HG03280 (cell line): ENCODE data around the gene PRKCA.

Source experiments
- ATAC-seq: cut with Tn5 transposase; IDR thresholded peaks from one replicate; pipeline ENCODE4 v1.9.1; 2021; ENCODE audit warnings: mild to moderate bottlenecking, moderate library complexity; ENCODE audit not compliant: unreplicated experiment

PRKCA gene

DNA sequence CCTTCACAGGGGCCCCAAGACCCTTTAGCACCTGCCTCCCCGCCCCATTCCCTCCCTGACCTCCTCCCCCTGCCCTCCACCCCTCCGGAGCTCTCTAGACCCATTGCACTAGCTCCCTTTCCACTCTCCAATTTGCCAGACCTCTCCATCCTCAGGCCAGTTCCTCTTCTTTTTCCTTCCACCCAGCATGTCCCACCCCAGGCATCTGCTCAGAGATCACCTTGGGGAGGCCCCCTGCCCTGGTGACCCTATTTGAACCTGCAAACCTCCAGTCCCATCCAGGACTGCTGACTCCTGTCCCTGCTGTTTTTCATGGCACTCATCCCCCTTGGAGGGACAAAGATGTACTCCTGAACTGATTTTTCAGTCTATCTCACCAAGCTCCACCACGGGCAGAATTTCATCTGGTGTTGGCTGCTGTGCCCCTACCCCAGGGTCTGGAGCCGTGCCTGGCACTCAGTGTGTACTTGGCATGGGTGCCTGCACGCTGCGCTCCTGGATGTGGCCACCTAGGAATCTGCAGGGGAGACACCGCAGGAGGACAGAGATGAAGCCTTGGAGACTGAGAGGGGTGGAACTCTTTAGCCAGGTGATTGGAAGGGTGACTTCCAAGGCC is 446.9 kb downstream of the PRKCA start:
- no peak for ATAC-seq

DNA sequence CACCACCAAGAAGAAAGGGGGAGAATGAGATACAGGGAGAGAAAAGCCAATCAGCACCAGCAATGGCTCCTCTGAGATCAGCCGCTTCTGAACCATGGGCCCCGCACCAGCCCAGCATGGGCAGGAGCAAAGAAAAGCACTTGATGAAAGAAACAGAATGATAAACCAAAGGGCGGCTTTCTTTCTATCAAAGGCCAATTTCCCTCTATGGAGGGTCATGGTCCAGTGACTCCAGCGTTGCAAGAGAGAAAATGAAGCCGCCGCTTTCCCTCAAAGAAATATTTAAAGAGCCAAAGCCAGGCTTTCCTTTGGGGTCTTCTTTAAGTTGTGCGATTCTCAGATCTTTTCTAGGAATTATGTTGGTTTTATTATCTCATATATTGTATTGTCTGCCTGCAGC is 447.7 kb downstream of the PRKCA start:
- ATAC-seq, result no peak

DNA sequence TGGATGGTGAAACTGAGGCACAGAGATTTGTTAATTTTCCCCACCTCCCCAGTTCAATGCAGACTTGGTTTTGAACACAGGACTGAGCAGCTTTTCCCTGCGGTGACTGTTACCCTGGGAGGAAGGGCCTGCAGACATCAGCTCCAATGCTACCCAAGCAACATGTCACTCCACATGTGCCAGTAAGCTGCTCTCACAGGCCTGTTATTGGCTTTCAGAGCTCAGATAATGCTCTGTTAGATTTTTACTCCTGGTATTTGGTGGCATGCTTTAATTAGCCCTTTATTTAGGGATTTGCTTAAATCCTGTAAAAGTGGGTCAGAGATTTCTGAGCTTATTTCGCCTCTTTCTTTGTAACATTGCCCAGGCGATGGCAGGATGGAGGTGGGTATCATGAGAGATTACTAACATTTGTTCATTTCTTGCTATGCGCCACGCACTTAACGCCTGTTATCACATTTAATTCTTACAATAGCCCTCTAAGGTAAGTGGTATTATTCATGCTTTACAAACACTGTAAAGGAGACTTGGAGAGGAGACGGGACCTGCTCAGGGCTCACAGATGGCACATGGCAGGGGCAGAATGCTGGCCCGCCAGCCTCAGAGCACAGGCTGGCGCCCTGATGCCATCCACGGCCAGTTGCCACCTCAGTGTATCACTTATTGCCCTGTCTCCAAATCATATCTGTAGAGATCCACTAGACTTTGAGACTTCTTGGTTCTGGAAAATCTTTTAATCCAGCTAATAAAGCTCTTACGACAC is 448.5 kb downstream of the PRKCA start:
- no peak for ATAC-seq

DNA sequence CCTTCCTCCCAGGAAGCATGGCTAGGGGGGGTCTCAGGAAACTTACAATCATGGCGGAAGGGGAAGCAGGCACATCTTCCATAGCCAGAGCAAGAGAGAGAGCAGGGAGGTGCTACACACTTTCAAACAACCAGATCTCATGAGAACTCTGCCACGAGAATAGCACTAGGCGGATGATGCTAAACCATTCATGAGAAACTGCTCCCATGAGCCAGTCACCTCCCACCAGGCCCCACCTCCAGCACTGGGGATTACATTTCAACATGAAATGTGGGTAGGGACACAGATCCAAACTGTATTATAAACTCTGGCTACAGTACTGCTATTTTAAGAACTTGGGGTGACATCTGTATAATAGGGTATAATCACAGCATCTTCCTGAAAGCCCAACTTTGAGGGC is 449.4 kb downstream of the PRKCA start:
- no peak for ATAC-seq

DNA sequence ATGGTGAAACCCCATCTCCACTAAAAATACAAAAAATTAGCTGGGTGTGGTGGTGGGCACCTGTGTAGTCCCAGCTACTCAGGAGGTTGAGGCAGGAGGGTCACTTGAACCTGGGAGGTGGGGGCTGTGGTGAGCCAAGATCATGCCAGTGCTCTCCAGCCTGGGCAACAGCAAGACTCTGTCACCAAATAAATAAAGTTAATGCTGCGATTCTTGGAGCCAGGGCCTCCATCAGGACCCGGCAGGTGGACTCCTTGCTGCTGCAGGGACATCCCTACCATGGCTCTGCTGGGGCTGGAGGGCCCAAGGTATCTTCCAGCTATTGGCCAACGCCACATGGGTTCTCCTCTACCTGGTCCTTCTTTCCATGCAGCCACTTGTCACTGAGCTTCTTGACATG is 450.0 kb downstream of the PRKCA start:
- no peak for ATAC-seq

DNA sequence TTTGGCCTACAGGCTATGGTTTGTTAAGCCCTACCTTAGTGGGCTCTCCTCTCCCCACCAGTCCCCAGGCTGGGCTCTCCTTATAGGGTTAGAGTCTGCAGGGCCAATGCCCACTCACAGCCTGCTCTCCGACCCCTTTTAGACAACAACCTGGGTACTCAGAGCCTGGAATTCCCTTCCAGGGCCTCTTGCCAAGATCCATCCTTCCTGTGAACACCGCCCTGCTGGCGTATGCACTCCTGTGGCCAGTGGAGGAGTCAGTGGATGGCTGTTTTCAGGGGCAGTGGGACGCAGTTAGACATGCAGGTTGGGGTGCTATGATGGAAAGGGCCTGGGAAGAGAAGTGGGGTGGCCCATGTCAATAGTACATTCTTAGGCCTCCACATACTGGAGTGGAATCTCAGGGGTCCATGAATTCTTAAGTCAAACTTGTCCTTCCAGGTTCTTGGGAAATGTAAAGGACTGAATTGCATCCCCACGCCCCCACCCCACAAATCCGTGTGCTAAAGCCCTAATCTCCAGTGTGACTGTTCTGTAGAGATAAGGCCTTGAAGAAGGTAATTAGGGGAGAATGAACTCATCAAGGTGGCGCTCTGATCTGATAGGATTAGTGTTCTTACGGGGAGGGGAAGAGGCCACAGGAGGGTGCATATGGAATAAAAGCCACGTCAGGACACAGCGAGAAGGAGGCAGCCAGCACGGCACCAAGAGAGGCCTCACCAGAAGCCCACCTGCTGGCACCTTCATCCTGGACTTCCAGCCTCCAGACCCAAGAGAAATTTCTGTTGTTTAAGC is 450.9 kb downstream of the PRKCA start:
- no peak for ATAC-seq

DNA sequence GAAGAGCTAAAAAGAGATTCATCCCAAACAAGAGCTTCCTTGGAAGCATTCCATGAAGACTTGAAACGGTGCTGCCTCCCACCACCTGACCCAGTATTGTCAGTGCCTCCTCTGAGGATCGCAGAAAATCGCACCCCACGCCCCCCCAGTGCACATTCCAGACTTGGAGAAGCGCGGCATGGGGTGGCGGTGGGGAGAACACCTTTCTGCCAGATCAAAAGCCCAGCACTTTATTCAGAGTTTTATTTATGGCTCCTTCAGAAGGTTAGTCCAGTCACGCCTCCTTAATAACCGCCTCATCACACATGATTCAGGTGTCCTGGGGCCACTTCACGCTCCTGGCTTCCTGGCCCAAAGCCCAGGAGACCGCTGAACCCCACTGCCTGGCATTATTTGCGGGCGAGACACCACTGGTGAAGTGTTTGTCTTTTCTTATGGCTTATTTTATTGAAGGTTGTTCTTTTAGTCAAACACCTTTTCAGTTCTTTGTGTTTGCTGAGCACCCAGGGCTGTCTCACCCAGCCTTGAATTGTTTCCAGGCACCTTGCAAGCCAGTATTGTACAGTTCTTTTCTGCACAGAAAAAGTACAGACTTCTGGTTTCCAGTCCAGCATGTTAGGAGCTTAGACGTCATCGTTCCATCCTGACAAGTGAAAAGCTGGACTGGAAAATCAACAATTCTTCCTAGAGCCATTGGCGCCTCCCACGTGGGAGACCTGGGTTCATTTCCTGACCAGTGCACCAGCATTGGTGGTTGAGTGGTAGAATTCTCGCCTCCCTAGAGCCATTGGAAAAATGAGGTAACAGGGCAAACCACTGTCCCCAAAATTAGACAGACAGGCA is 452.9 kb downstream of the PRKCA start:
- ATAC-seq, result no peak

DNA sequence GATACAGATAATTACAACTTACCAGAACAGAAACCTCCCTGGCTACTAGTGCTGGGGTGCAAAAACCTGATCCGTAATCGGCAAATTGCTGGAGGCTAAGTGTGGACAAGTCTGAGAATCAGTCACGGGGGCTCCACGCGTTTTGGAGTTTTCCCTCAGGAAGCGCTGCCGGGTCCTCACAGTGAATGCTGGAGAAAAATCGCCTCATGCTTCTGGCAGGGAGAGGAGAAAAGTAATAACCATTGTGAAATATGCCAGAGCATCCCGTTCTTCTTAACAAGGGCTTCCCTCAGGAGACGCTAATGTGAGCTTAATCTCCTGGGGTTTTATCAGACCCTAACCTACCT is 453.5 kb downstream of the PRKCA start:
- no peak for ATAC-seq

DNA sequence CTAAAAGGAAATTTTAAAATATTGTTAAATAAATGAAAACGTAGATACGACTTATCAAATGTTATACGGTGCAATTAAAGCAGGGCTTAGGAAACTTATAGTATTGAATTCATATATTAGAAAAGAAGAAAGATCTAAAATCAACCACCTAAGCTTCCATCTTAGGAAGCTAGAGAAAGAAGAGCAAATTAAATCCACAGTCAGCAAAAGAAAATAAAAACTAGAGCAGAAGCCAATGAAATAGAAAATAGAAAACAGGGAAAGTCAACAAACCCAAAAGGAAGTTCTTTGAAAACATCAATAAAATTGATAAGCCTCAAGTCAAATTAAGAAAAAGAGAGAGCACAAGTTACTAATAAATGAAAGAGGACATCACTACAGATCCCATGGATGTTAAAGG is 457.9 kb downstream of the PRKCA start:
- no peak for ATAC-seq

DNA sequence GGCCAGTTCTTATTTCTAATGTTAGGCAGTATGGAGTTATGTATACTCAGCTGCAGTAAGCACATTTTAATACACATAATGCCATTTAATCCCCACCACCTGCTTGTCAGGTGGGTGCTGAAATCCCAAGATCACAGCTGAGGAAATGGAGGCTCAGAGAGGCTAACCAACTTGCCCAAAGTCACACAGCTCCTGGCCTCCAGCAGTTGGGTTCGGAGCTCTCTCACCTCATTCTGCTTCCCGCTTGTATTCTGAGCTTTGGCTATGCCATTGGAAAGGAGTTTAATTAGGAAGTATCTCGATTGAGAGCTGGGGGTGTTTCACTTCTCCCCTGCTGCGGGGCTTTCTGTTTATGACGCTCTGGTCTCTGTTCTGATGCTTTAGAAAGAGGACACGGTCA is 459.9 kb downstream of the PRKCA start:
- no peak for ATAC-seq

DNA sequence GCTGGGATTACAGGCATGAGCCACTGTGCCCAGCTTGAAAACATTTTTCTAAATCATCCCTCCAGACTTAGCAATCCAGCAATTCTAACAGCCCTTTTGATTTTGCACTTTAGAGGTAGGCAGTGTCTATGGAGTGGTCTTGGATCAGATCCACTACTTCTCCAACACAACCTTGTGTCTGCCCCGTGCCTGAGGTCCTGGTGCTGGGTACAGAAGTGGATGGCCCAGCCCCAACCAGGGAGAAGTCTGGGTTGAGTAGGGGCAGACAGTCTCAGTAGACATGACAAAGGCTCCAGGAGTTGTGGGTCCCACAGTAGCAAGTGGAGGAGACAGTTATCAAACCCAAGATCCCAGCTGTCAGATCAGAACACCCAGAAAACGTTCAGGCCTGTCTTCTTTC is 460.6 kb downstream of the PRKCA start:
- no peak for ATAC-seq

DNA sequence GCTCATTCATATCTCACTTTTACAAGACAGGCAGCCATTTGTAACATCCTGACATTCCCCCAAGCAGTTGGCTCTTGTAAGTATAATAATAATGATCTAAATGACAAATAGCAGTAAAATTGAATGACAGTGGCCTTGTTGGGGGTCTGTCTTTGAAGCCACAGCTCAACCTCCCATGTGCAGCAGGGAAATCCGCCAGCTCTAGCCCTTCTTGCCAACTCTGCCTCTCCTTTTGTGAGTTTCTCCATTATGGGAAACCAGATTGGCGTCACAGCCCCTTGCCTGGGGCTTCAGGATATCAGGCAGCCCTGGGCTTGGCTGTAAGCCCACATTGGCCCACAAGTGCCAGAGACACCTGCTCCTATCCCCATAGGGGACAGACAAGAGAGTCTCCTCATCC is 462.1 kb downstream of the PRKCA start:
- no peak for ATAC-seq

DNA sequence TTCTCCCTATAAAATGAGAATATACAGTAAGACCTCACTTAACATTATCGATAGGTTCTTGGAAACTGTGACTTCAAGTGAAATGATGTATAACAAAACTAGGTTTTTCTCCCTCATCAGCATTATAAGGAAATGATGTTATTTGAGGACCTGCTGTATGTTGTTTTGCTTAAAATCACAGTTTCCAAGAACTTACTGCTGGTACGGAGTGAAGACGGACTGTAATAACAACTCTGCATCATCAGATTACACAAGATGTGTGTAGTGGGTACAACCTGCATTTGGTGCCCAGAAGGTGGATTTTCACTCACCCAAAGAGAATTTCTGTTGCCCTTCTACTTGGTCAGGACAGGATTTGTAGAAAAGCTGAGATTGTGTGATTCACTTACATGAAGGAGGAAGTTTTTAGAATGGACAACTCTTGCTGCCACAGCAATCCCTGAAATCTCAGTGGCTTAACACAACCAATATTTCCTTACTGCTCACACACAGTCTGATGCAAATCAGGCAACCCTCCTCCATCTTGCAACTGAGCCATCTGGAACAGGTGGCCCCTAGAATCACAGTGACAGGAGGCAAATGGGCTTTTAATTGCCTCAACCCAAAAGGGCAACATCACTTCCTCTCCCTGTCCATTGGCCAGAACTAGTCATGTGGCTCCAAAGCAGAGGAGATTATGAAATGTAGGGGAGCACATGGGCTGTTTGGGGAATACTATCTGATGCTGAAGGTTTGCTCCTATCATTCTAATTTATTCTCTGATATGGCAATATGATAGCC is 464.9 kb downstream of the PRKCA start:
- no peak for ATAC-seq

DNA sequence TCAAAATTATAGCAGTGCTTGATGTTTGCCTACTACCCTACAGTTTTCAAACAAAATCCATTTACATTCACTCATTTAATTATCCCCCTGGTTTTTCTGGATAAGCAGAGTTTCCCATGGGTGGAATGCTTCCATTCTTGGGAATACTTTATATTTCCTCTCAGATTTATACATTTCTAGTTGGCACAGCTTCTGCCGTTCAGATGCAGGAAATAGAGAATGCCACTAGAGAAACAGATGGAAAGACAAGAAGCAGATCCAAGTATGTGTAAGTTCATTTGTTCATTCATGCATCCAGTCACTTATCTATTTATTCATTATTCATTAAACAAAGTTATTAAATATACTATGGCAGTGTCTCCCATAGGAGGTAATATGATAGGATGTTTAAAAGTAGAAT is 467.5 kb downstream of the PRKCA start:
- no peak for ATAC-seq

DNA sequence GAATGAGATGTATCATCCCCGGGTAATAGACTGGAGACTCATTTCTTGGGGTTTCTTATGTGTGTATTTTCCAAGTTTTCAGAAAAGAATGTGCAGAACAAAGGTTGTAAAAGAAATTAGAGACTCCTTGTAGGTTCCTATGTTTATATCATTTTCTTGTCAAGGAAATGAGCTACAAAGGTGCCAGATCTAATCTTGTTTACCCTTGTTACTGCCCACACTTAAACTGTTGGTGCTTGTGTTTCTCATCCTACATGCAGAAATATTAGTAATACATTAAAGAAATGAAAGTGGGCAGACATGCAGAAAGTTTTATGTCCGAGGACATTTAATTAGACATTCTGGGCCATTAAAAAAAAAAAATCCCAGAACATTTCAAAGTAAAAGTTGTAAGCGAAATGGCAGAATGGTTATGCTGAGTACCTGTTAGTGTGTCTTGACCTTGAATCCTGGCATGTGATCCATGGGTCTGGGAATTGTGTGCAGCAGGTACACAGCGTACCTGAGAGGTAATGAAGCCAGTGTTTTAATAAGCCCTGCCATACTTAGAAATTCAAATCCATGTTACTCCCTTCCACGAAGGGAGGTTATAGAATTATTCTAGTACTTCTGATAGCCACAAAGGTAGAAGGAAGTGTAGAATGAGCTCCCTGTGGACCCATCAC is 469.9 kb downstream of the PRKCA start:
- no peak for ATAC-seq

DNA sequence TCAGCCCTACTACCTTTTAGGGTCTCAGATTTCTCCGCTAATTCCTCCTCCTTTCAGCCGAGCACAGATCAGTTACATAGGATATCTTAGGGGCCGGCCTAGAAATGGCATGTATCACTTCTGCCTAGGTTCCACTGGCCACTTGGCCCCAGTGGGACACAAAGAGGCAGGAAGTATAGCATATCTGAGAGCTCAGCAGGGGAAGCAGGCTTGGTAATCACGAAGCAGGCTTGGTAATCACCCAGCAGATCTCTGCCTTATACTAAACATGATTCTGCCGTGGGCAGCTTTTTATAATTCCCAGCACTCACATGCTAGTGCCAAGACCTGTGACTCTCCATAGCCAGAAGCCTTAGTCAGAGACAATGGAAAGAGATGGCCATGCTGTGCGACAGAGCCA is 472.9 kb downstream of the PRKCA start:
- ATAC-seq, result no peak

DNA sequence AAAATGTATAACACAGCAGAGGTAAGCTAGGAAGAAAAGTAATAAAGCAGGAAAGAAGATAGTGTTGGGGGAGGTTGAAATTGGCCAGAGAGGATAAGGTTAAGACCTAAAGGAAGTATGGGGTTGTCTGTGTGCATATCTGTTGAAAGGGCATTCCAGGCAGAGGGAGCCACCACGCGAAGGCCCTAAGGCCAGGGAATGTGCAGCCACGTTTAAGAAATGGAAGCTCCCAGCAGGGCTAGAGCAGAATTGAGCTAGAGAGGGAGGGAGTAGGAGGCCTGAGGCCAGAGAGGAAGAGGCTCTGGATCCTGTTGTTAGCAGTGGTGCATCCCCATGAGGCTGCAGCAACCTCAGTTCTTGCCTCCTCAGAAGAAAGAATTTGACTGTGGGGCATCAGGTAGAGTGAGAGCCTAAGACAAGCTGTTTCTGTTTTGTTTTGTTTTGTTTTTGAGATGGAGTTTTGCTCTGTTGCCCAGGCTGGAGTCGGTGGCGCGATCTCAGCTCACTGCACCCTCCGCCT is 473.5 kb downstream of the PRKCA start:
- no peak for ATAC-seq

DNA sequence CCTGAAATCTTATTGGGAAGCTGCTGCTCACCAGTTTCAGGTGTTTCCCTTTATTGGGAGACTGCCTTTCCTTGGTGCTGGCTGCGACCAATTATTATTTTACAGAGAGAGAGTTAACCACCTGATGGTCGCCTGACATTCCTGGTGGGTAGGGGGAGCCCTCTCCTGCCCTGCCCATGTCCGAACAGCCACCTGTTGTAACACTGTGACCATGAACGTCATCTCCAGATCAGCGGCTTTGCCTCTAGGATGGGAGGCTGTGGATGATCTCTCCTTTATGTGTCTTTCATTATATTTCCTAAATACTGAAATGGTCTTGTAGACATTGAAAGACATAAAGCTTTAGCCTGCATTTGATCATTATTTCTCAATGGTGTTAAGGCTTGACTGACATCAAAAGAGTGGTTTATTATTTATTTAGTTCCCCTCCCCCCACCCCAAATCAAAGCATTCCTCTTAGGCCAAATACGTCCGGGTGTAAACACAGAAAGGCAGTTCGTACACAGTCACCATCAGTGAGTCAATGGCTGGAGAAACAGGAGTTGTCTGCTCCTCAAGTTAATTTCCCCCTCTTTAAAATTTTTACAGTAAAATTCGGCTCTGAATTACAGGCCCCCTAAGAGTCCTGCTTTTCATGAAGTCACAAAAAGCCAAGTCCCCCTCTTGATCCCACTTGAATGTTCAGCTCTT is 474.7 kb downstream of the PRKCA start:
- ATAC-seq, result no peak

DNA sequence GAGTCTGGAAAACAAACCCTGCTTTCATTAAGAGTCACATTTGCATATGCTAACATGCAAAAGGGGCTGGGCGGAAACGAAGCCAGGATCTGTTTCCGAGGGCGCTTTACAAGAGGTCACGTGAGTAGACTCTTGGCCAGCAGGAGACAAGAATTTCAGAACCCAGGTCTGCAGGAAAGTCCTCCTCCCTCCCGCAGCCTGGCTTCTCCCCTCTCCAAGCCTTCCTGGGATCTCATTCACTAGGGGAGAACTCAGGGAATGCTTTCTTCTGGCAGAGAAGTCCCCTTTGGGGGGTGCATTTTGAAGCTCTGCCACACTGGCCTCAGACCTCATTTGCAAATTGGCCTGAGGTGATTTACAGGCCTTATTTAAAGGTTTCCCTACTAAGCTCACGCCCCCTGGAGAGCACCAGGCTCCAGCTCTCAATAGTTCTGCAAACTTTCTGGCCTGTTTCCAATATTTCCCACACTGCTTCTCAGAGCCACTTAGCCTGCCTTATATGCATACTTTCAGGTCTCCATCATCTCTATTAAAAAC is 475.3 kb downstream of the PRKCA start:
- ATAC-seq, result no peak
